ENCODE measurements around the gene S1PR3.
A peak's percentile ranks its signal among the peaks of the same experiment; 100 is the strongest.
"Not testable (repeated sequence)": the region's sequence is repeated elsewhere in the genome, so short reads cannot be mapped to it uniquely, and the experiment has no call there.

Gene S1PR3

DNA sequence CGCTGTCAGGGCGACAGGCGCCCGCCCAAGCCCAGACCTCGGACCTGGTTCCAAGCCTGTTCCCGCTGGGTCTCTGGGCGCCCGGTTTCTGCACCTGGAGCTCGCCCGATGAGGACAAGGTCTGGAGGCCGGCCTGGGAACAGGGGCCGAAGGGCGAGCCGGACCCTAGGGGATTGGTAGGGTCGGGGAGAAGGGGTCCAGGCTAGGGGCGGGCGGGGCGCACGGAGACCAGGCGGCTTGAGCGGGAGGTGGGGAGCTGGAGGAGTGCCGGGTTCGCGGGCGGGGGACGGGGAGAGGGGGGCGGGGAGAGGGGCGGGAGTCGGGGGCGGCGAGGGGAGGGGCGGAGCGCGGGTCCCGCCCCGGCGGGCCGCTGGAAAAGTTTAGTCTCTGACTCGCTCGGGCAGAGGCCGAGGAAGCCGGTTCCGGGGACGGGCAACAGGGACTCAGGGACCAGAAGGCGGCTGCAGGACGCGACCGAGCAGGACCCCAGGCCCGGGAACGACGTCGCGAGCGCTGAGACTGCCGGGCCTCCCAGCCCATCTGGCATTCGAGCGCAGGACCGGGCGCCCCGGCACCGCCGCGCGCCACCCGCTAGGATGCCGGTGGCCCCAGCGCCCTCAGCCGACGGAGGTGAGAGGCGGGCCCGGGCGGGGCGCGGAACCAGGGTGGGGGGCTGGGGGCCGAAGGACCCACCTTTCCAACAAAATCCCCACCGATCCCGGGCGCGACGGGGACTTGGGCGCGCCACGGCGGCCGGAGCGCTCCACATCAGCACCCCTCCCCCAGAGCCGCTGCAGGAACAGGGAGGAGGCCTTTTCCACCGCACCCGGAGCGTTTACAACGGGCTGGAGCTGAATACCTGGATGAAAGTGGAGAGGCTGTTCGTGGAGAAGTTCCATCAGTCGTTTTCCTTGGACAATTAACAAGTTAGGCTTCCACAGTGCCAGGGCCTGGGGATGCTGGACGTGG, at the start of gene S1PR3:
Gene S1PR3, plus strand, starts transcription at position 403 of the 969 bp plus-strand sequence. CDS start 9,733 bp downstream, outside the sequence.
- DNase-seq: no peak

DNA sequence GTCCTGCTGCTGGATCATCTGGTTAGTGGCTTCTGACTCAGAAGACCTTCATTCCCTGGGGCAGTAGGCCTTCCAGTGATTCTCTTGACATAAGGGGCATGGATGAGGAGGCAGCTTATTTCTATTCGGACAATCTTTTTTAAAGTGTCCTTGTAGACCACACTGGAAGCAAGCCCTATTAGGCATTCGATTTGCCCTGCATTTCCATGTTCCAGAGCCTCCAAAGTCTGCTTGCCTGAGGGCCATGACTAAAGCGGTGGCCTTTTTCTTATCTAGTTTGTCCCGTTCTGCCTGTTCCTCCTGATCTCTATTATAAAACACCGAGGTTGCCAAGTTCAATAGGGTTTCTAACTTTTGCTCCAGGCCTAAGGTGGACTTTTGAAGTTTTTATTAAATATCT, 49.7 kb upstream of the S1PR3 start:
- DNase-seq: not testable (repeated sequence)

DNA sequence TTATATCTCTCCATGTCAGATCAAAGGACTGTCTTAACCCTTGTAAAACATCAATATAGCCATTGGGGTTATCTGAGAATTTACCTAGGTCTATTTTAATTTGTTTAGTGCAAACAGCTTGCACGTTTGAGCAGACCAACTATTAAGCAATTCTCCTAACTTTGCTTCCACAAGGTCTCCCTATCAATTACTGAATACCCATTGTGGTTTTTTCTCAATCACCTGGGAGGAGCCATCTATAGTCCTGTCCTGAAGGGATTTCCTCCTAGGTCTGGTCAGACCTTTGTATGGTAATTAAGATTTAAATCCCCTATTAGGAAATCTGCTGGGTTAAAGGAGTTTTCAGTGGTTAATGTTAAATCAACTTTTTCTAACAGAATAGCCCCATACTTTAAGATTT, 48.9 kb upstream of the S1PR3 start:
- DNase-seq: no peak

DNA sequence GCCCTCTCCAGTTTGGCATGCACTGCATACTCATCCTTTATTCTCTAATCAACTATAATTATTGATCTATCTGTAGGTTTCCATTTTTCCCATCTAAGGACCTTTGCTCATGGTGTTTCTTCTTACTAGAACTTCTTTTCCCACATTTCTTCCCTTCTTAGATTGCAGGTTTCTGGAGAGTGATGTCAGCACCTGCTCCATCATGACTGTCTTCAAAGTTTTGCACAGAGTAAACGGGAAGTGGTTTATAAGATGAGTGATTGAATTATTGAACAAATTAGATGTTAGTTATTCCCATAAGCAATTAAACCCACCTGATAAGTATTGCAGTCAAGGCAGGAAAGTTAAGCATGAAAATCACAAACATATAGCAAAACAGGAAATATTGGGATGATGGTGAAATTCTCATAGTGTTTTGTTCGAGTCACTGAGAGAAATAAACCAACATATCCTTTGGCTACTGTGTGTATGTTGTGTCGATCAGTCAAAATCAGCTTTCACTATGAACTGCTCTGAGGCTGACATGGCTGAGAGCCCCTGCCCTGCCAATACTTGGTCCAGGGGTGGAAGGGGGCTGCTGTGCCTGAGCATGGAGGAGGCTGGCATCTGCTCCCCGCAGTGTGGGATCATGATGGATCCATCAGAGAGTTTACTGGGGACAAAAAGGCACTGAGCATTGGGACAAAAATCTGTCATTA, 45.5 kb upstream of the S1PR3 start:
- no peak for DNase-seq

DNA sequence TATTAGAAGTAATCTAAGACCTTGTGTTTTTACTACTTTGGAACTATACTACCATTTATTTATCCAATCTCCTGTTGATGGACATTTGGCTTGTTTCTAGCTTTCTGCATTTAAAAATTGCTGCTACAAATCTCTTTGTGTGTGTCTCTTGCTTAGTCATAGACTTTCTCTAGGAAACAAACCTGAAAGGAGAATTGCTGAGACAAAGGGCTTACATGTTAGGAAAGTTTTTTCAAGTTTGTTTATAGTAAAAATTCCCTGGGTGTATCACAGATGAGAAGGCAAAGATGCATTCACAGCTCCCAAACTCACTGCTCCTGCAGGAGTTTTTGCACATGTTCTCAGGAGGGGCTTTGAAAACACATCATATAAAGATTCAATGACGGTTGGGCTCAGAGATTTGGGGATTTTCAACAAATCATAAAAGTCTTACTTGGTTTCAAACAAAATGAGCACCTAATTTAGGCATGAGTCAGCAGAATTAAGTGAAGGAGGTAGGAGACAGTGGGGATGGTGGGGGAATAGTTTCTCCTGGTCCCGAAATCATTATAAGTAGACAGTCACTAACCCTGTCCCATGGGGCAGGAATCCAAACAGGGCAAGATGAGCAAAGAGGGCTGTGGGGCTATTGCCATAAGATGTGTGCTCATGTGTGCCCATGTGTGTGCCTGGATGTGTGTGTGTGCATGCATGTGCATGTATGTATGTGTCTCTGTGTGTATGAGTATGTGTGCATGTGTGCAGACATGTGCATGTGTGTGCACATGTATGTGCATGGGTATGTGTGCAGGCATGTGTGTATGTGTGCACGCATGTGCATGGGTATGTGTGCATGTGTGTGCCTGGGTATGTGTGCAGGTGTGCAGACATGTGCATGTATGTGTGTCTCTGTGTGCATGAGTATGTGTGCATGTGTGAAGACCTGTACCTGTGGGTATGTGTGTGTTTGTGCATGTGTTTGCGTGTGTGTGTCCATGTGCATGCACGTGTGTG, 43.4 kb upstream of the S1PR3 start:
- no peak for DNase-seq

DNA sequence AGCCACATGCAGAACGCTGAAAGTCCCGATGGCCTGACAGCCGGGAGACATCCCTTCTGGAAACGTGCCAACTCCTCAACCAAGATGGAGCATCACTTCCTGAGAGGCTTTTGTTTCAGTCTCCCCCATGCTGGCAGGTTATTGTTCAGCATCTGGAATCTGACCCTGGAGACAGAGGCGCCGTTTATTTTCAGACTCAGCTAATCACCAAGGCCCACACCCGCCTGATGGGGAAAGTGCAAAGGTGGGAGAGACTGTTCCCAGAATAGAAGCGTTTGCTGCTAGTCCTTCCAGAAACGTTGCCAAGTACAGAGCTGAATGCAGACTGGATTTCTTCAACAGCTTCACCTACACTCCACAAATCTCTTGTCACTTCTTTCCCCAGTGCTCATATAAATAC, 41.8 kb upstream of the S1PR3 start:
- DNase-seq: peak; percentile 17

DNA sequence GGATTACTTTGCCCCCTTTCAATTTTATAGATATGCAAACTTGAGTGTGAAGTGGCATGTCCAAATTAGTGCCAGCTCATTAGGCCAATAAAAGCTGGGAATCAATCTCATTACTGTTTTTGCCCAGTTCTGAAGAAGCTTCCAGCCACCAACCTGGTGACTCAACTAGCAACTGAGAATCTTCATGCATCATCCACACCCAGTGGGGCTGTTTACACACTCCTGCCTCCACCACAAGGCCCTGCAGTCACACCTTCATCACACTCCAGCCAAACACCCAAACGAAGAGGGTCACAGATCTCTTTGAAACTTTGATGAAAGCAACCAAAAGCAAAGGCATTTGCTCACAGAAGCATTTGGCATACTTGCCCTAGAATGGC, 41.3 kb upstream of the S1PR3 start:
- no peak for DNase-seq

DNA sequence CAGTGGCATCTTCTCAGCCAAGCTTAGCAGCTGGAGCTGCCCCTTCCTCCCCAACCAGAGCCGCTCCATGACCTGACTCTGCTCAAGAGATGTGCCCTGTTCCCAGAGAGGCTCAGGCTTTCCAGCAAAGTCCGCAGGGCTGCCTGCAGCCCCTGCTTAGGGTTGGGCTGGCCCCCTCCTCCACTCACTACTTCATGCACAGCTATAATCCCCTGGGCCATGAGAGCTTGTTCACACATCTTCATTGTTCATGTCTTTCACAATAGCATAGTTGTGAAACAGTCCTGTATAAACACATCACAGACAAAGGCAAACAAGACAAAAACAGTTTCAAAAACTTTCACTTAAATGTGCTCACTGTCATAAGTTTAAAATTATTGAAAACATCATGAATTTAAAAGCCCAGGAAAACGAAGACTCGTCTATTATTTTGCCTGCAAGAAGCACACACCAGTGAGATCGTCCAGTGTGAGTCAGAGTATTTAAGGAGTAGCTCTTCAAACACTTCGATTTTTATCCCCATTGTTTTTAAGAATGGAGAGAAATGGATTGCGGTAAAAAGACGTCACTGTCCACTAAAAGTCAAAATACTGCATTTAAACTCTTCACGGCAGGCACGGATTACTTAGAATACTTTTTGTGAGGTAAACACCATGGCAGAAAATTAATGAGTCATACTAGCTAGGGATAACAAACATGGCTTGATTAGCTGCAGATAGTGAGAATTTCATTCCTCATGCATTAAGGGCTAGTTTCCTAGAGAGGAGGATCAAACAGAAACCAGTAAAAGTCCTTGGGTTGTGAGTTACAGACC, 40.7 kb upstream of the S1PR3 start:
- no peak for DNase-seq

DNA sequence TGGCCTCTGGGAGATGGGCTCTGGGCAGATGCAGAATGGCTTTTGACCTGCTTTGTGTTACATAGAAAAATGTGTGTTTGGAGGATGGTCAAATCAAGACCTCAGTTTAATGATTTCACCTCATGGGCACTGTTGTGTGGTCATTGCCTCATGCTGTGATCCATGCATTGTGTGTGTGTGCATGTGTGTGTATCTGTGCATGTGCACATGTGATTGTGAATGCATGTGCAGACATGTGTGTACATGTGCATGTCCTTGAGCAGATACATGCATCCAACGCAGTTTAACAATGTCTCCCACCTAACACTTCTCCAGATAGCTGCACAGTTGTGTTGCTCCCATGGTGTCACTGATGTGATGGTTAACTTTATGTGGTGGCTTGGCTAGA, 40.1 kb upstream of the S1PR3 start:
- DNase-seq: no peak

DNA sequence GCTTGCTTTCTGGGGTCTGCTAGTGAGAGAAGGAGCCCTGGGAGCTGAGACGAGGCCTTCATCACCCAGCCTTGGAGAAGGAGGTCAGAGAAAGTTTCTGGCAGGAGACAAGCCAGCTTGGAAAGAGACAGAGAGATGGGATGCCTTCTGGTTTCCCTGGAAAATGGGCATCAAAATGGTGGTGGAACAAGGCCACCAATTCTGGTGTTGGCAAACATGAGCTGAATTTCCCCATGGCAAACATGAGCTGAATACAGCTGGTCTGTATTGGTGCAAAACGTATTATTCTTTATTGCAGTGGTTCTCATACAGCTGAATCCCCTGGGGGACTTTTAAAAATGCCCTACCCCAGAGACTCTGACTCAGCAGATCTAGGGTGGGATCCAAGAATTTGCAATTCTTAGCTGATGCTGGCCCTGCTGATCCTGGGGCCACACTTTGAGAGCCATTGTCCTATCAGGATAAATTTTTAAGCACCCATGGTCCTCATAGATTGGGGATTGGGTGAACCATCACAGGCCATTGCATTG, 39.1 kb upstream of the S1PR3 start:
- no peak for DNase-seq

DNA sequence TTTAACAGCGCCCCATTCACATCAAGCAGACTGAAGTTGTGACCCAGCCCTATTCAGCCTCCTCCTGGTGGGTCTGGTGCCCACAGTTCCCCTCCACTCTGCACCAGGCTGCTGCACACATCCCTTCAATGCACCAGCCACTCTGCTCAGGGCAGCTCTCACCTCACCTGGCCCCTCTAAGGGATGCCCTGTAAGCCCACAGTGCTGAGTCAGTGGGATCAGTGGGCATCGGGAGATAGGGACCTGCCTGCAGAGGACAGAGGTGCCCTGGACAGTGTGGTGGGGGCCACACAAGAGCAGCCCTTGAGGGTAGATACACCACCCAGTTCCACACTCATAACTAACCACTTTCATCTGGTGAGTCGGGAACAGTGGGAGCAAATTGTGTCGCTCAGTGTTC, 38.3 kb upstream of the S1PR3 start:
- DNase-seq: no peak

DNA sequence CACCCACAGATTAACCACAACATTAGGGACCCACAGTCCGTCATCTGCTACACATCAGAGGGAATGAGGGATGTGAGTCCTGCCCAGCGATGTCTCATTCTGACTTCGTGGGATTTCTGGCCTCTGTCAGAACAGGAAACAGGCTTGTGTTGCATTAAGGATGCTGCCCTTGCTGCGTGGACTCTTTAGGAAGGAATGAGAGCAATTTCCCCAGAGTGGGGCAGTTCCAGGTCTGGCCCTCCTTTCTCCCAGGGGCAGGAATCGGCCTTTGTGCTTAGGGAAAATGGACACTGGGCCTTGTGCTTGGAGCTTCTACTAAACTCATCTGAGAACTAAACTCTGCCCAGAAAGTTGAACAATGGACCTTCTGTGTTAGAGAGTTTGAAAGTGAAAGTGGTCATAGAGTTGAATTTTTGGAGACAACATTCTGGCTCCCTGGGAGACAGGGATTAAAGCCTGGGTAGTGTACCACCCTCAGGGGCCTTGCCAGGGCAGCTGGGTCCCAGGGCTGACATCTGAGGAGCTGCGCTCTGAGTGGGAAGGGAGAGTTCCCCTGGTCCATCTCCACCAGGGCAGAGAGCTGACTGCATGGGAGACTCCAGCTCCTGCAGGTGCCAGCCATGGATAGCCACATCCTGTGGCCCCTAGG, 37.8 kb upstream of the S1PR3 start:
- no peak for DNase-seq

DNA sequence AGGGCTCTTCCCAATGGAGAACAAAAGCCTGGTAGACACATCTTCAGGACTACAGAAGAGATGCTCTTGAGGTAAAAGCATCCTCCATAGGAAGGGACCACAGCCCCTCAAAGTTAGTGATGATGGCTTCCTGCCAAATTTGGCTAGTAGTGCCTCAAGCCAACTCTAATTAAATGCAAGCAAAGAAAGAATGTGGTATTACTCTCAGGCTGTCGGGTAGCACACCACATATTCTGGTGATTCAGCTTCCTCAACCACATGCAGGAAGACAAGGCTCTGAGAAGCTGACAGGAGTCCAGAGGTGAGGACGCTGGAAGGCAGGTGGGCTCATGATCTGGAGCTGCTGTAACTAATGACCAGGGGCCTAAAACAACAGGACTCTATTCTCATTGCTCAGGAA, 37.2 kb upstream of the S1PR3 start:
- no peak for DNase-seq

DNA sequence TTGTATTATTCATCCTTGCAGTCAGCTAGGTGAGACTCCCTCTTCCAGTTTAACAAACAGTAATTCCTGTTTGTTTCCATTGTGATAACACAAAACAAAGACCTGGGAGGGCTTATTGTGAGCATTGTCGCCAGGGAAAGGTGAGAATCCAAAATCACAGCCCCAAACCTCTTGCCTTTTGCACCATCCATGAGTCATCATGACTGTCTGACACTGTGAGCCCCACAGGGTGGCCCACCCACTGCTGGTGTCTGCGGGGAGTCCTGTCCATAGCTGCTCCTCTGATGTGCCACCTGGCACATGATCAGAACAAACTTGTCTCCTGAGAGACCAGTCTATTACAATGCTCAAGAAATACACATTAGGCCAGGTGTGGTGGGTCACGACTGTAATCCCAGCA, 33.7 kb upstream of the S1PR3 start:
- DNase-seq: no peak

DNA sequence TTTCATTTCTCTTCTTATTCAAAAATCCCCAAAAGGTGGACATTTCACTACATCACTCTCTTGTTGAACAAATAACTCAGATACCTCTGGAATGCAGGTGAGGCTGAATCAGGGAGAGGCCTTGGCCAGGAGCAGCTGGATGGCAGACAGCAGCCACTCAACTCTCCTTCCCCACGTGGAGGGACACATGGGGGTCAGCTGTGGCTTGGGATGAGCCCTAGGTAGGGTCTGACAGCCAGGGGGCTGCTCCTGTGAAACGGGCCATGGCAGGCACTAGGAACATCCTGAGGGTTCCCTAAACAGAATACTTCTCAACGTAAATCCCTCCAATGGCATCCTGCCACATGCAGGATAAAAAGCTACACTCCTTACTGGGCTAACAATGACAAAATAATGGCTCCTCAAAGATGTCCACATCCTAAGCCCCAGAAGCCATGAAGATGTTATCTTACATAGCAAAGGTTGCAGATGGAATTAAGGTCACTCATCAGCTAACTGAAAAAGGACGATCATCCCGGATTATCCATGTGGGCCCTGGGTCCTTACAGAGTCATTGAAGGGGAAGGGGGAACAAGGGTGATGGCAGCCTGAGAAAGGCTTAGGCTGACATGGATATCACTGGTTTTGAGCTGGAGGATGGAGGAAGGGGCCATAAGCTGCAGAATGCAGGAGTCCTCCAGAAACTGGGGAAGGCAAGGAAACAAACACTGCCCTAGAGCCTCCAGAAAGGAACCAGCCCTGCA, 31.4 kb upstream of the S1PR3 start:
- DNase-seq: no peak

DNA sequence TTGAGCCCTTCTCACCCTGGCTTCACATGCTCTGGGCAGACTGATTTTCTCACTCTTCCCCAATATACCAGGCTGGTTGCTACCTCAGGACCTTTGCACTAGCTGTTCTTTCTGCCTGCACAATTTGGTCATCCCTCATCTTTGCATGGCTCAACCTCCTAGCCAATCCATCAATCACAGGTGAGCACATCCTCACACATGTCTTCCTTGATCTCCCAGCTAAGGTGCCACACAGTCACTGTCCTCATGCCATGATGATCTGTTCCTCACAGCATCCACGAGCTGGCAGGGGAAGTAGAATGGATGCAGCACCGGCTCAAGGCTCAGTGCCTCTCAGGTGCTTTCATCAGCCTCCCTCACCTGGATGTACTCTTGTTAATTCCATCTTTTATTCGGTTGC, 30.6 kb upstream of the S1PR3 start:
- no peak for DNase-seq

DNA sequence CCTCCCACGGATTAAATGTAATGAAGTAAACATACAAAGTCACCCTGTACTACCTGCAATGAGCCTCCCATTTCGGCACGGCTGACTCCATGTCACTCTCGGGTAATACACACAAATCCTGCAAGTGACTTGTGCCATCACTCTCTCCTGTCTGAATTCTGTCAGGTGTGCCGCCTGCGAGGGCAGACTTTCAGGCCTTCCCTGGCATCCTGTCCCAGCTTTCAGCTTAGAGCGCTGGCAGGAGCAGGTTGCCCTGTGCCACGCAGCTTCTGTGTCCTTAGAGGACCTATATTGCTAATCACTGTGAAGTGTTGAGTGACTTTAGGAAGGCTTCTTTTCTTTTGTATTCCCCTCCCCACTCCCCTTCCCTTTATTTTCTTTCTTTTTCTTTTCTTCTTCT, 25.8 kb upstream of the S1PR3 start:
- no peak for DNase-seq

DNA sequence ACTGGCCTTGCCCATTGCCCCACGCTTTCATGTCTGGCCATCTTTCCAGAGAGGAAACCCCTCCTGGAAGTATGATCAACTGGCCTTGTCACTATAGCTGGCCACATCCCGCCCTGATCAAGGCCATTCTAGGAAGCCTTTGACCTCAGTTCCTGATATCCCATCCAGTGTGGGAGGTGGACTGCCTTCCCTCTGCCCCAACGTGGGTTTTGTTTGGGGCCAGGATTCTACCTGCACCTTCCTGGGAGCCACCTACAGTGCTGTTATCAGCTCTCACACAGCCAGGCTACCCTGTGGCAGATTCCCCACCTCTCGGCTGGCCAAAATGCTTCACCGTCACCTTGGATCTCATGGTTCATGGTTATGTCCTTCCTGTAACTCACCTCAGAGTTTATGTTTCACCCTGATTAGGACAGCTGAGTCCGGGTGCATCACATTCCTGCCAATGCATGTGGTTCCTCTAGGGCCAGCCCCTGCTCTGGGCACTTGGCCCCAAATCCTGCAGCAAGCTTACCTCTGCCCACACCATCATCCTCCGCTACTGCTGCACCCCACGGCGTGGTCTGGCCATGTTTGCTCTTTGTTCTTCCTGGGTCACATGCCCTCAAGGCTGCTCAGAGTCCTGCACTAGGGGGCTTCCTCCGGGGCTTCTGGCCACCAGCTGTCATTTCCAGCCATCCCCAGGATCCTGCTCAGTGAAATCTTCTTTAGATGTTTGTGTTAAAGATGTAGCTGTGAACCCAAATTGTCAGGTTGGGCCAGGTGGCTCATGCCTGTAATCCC, 24.2 kb upstream of the S1PR3 start:
- no peak for DNase-seq

DNA sequence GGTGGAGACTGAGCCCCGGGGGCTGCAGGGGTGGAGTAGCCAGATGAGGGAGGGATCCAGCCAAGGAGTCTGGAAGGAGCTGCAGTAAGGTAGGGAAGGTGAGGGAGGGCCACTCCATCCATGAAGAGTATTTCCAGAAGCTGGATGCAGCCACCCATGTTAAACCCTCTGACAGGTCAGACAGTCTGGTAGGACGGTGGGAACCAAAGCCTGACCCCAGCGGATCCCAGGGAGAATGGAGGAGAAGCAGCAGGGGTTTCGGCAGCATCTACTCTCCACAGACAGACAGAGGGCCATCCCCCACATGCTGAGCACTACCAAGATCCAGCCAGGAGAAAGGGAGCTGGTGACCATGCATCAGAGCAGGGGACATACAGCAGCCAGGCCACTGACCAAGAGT, 22.5 kb upstream of the S1PR3 start:
- no peak for DNase-seq

Data from NCI-H1417 treated with DMSO at 0.1 percent for 48 hours (cell line).